ENCODE data around the gene AVPR2.

Gene AVPR2

DNA sequence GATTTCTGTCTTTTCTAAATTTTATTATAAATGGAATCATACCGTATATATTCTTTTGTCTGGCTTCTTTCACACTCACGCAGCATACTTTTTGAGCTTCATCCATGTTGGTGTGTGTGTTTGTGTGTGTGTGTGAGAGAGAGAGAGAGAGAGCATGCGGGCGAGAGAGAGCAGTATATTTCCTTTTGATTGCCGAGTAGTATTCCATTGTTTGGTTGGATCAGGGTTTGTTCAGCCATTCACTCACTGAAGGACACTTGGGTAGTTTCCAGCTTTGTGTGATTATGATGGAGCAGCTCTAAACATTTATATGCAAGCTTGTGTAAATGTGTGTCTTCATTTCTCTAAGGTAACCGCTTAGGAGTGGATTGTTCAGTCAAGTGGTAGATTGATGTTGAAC is 15.3 kb upstream of the AVPR2 start:
- Histone ChIP-seq H3K27me3 (no peaks in the 10 kb centered on the region), H3K9me3 (no peaks in the 10 kb centered on the region), H3K4me1 (peaks cover 5% of the 10 kb centered on the region), H3K4me3 (ENCODE audit: low read depth, low read length) (no peak overlapping the region), H3K36me3 (no peaks in the 10 kb centered on the region)
- no peak for DNase-seq
- TF ChIP-seq, protein P1, sequence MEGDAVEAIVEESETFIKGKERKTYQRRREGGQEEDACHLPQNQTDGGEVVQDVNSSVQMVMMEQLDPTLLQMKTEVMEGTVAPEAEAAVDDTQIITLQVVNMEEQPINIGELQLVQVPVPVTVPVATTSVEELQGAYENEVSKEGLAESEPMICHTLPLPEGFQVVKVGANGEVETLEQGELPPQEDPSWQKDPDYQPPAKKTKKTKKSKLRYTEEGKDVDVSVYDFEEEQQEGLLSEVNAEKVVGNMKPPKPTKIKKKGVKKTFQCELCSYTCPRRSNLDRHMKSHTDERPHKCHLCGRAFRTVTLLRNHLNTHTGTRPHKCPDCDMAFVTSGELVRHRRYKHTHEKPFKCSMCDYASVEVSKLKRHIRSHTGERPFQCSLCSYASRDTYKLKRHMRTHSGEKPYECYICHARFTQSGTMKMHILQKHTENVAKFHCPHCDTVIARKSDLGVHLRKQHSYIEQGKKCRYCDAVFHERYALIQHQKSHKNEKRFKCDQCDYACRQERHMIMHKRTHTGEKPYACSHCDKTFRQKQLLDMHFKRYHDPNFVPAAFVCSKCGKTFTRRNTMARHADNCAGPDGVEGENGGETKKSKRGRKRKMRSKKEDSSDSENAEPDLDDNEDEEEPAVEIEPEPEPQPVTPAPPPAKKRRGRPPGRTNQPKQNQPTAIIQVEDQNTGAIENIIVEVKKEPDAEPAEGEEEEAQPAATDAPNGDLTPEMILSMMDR (IDR thresholded peaks at IDR 0.05; ENCODE audit: low read depth, low read length), result no peak

DNA sequence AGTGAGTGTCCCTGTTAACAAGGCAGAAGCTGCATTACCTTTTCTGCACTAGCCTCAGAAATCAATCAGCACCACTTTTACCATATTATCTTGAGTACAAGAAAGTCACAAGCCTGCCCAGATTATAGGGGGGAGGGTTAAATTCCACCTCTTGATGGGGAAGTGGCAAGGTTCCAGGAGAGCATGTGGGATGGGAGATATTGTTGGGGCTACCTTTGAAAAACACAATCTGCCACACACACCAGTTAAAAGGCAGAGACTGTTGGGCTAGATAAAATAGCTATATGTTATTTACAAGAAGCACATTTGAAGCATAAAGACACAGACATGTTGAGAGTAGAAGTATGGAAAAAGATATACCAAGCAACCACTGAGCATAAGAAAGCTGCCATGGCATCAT is 6.6 kb upstream of the AVPR2 start:
- Histone ChIP-seq H3K36me3 (no peaks in the 10 kb centered on the region), H3K27me3 (no peaks in the 10 kb centered on the region), H3K4me1 (peaks cover 18% of the 10 kb centered on the region), H3K4me3 (ENCODE audit: low read depth, low read length) (no peak overlapping the region), H3K9me3 (no peaks in the 10 kb centered on the region)
- TF ChIP-seq, protein P1 (IDR thresholded peaks at IDR 0.05; ENCODE audit: low read depth, low read length), result no peak
- no peak for DNase-seq

DNA sequence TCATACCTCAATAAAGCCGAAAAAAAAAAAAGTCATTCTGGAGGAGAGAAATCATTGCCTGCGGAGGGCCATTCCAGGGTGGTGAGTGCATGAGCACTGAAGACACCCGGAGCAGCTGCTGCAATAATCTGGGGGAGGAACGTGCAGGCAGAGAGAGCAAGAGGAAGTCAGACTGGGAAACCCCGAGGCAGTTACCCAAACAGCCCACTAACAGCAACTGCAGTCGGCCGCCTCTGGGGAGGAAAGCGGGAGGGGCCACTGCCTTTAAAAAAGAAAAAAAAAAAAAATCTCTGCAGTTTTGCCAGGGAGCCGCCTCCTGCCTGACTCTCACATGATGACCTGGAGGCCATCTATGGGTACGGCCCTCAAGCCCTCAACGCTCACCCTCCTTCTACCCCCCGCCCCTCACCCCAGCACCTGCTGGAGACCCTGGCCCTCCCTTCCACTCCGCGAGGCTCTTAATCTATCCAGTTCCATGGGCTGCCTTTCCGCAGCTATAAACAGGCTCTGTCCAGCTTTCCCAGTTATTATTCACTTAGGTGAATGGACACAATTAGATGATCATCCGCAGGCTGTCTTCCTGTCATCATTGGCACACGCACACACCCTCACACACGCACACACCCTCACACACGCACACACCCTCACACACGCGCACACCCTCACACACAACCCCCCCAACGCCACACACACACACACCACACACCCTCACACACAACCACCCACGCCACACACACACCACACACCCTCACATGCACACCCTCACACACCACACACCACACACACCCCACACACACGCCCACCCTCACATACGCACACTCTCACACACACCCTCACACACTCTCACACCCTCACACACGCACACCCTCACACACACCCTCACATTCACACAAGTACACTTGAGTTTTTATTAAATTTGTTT is 3.4 kb upstream of the AVPR2 start:
- no peak overlapping the region for H3K4me3 ChIP-seq (ENCODE audit: low read depth, low read length)
- peaks cover 25% of the 10 kb centered on the region for H3K4me1 ChIP-seq
- no peaks in the 10 kb centered on the region for H3K9me3 ChIP-seq
- no peaks in the 10 kb centered on the region for H3K36me3 ChIP-seq
- TF ChIP-seq, protein P1 (IDR thresholded peaks at IDR 0.05; ENCODE audit: low read depth, low read length), result no peak
- no peaks in the 10 kb centered on the region for H3K27me3 ChIP-seq
- peak; percentile 80 for DNase-seq

DNA sequence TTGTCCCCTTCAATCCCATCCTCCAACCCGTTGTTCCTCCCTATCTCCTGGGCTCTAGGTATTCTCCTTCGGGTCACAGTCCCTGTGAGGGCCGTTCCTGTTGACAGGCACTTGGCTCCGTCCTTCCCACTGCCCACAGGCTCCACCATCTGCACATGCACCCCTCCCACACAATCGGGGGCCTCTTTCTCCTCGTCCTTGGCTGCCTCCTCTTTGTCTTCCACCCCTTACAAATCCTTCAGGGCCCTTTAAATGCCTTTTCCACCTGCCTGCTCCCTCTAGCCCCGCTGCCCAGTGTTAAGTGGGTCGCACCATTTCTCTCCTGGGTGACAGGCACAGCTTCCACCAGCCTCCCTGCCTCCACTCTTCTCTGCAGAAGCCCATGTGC is 2.7 kb upstream of the AVPR2 start:
- Histone ChIP-seq H3K4me3 (ENCODE audit: low read depth, low read length) (no peak overlapping the region), H3K9me3 (no peaks in the 10 kb centered on the region), H3K27me3 (no peaks in the 10 kb centered on the region), H3K4me1 (peaks cover 25% of the 10 kb centered on the region), H3K36me3 (no peaks in the 10 kb centered on the region)
- no peak for DNase-seq
- TF ChIP-seq, protein P1 (IDR thresholded peaks at IDR 0.05; ENCODE audit: low read depth, low read length), result no peak

DNA sequence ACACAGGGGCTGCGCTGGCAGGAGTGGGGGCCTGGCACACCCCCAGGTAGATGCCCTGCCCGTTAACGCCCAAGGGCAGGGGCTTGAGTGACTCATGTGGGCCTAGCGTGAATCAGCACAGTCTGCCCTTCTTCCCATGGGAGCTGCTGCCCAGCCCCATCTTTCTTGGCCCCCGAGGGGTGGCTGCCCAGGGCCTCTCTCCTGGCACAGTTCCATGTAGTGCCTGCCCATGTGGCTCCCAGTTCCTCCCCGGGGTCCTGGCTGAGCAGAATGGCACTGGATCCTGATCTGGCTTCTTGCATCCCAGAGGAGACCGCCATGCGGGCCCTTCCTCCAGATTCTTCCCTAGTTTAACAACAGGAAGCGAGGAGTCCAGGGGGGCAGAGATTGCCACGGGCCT is 2.1 kb upstream of the AVPR2 start:
- Histone ChIP-seq H3K9me3 (no peaks in the 10 kb centered on the region), H3K27me3 (no peaks in the 10 kb centered on the region), H3K4me1 (peaks cover 25% of the 10 kb centered on the region), H3K4me3 (ENCODE audit: low read depth, low read length) (no peak overlapping the region), H3K36me3 (no peaks in the 10 kb centered on the region)
- DNase-seq, result peak; percentile 65
- TF ChIP-seq, protein P1 (IDR thresholded peaks at IDR 0.05; ENCODE audit: low read depth, low read length), result no peak

DNA sequence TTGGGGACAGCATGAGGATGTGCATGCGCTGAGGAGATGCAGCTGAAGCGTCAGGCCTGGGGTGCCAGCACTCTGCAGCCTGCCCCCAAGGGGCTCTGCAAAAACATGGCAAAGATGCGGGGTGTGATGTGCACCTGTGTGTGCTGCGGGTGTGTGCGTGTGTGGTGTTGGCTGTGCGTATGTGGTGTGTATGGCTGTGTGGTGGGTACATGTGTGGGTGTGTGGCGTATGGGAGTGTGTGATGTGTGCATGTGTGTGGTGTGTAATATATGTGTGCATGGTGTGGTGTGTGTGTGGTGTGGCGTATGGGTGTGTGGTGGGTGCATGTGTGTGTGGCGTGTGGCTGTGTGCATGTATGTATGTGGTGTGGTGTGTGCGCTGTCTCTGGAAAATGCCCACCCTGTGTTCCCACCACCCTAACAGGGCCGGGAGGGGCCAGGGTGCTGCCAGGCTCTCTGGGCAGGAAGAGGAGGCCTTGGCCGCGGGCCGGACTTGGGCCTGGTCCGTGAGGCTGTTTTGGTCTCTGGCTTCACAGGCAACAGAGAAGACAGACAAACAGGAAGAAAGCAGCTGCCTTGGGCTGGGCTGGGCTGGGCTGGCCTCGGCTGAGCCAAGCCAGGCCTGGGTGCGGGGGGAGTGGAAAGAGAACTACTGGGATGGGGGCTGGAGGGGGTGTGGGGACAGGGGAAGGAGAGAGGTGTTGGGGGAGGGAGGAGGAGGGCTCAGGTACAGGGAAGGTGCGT is 1.1 kb upstream of the AVPR2 start:
- TF ChIP-seq, protein P1 (IDR thresholded peaks at IDR 0.05; ENCODE audit: low read depth, low read length), result no peak
- H3K4me3 ChIP-seq (ENCODE audit: low read depth, low read length), result no peak overlapping the region

More for the DNA sequence above, 1.1 kb upstream of the AVPR2 start:
- Histone ChIP-seq H3K9me3 (no peaks in the 10 kb centered on the region), H3K36me3 (no peaks in the 10 kb centered on the region), H3K4me1 (peaks cover 25% of the 10 kb centered on the region), H3K27me3 (no peaks in the 10 kb centered on the region)
- no peak for DNase-seq

Data from BE2C (cell line).